Urothelium cell line (cell line): Measurements from ENCODE around the gene TTC7B.

ENCODE experiments used
- DNase-seq: peaks from one replicate; pipeline ENCODE4 v3.0.0; 2011; ENCODE audit warnings: low spot score, mixed read lengths
- FAIRE-seq: peaks from 2 replicates; lab custom pipeline; 2011; peaks lifted over from hg19 to GRCh38; lab: Jason Lieb, UNC

The TTC7B gene

DNA sequence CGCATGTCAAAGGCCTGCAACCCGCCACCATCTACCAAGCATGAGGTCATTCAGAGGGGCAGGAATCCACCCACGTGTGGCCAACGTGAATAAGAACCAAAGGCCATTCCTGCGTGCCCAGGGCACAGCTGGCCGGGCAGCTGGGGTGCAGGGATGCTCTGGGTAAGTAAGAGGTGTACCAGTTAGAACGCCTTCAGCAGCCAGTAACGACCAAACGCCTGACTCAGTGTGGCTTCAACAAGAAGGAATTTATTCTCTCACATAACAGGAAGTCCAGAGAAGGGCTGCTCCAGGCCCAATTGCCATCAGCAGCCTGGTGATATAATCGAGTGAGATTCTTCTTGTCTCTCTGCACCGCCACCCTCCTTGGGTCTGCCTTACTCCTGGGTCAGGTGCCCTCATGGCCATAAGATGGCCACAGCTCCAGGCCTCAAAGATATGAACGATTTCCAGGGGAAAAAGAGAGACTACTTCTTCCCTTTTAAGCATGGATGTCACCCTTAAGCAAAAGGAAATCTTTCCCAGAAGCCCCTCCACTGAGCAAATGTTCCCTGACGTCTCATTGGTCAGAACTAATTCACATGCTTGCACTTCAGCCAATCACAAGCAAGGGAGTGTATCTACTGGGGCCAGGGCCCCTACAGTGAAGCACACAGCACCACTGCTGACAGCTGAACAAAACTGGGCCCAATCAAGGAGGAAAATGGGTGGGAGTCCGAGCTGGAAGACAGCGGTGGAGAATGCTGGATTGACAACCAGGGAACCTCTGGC, 7.3 kb downstream of the TTC7B start:
- FAIRE-seq, result no peak

DNA sequence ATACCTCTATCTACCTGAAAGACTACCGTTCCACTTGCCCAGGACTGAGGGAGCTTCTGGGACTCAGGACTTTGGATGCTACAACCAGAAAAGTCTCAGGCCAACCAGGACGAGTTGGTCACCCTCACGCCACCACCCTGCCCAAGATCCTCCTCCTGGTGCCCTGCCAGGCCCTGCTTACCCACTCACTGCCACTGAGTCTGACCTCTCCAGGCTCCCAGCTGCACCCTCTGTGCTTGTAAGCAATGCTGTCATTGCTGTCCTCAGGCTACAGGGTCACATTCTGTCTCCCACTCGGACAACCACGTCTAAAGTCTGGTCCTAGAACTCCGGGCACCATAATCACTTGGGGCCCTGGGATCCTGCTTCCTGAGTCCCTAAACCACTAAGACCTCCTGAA, 9.2 kb downstream of the TTC7B start:
- no peak for FAIRE-seq
- no peak for DNase-seq

More for the DNA sequence above, 7.3 kb downstream of the TTC7B start:
- no peak for DNase-seq

DNA sequence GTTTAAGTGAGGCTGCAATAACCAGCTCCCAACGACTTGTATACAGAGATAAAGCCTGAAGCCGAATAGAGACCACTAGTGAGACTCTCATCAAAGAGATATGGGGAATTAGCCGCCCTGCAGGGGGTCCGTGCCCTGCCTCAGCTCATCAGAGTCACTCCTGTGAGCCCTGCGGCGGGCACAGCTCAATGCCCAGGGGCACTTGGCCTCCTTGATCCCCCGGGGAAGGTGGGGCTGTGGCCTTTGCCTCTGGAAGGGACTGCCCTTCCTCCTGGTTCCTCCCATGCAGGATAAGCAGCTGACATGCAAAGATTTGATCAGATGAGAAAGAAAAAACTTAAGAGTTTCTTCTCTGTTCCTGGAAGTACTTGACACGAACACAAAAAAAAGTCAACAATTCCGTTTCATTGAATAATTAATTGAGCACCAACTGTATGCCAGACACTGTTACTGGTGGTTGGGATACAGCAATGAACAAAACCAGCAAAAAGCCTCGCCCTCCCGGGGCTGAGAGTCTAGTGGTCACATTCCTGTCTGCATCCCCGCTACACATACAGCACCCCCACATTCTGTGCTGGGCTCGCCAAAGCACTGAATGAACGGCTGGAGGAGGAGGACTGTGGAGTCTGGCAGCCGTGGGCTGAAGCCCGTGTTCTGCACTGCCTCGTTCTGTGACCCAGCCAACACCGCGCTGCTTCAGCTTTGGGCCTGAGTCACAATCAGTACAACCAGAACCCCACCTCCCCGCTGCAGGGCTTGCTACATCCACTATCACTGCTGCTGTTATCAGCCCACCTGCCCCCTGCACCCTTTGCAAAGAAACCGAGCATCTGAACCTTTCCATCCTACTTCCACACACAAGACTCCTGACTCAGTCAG, 10.3 kb downstream of the TTC7B start:
- no peak for DNase-seq
- no peak for FAIRE-seq

DNA sequence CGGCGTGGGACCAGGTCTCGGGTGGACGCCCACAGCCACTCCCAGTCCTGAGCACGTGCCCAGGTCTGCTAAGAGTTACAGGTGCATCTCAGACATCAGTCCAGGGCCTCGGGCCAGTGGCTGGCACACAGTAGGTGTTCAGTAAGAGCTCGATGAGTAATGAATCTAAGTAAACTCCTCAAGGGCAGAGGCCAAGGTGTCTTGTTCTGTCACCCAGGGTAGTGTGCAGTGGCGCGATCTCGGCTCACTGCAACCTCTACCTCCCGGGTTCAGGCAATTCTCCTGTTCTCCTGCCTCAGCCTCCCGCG, 11.2 kb downstream of the TTC7B start:
- FAIRE-seq (no peak), DNase-seq (no peak)

DNA sequence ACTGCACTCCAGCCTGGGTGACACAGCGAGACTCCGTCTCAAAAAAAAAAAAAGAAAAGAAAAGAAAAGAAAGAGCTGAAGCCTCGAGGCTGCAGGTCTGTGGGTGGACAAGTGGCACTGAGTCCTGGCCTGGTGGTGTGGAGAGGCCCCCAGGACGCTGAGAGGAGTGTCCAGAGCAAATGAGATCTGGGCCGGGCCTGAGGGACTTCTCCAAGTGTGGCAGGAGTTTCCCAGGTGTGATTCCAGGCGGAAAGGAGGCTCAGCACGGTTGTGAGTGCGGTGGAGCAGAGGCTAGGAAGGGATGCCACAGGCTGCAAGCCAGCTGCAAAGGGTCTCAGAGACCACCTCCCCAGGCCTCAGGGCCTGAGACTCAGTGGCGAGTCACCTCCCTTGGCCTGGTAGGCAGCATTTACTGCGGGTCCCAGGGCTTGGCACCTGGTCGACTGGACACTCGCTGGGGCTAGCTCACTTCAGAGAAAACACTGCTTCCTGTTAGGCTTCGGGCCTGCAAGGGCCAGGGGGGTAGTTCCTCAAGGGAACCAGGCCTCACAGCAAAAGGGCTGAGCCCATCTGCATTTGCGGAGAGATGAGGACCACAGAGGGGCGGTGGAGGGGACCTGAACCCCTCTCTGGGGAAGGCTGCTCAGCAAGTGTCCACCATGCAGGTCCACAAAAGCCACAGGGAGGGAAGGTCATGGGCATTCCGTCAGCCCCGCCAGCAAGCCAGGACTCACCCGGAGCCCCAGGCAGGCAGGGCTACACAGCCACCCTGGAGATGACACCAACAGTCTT, 11.7 kb downstream of the TTC7B start:
- DNase-seq (no peak), FAIRE-seq (no peak)

DNA sequence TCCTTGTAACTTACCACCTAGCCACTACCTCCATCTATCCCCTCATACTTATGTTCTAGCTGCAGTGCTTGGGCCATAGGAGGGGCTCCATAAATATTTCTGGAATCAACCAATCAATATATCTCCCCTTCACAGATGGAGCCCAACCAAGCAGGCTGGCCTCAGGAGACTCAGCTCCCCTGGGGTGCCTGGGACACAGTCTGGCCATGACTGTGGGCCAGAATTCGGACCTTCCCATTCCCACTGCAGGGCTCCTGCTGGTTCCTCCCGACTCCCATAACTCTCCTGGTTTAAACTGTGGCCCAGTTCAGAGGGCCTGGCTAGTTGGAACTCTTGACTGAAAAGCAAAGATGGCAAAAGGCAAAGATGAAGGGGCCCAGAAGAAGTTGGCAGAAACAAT, 13.0 kb downstream of the TTC7B start:
- FAIRE-seq (no peak), DNase-seq (no peak)

DNA sequence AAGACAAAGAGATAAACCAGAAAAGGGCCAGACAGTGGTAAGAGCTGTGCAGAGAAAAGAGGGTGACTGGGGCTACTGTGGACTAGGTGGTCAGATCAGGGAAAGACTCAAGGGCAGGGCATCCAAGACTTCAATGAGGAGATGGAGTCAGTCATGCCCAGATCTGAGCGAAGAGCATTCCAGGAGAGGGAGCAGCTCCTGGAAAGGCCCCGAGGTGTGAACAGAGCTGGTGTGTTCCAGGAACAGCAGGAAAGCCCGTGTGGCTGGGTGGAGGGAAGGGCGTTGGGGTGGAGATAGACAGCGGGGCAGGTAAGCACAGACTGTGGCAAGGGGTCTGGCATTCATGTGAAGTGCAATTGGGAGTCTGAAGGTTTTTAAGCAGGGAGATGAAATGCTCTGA, 16.8 kb downstream of the TTC7B start:
- no peak for DNase-seq
- FAIRE-seq, result no peak

DNA sequence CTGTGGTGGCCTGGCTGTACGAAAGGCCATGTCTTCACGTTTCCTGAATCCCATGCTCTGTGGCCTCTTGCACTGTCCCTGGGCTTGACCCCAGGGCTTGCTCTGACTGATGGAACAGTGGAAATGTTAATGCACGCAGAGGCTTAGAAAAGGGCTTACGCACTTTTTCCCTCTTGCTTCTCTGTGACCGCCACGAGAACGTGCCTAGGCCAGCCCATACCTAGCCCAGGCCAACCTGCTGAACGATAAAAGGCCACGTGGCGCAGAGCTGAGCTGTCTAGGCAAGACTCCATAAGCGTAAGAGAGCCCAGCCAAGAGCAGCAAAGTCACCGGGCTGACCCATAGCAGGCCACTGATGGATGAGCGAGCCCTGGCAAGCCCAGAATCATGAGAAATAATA, 18.3 kb downstream of the TTC7B start:
- FAIRE-seq (no peak), DNase-seq (no peak)

DNA sequence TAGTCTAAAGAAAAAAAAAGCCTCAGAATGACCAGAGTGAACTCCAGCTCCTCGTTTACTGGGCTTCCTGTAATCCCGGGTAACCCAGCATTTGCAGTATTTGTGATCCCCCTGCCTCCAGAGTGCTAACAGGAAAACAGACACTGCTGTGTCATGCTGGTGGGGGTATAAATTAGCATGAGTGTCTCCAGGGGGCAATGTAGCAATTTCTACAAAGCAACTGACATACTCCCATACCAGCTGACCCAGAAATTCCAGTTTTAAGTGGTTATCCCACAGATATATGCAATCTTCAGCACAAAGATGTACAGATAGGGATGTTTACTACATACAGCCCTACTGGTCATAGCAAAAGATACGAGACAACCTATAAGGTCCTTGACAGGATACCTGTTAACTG, 18.8 kb downstream of the TTC7B start:
- DNase-seq (no peak), FAIRE-seq (no peak)

DNA sequence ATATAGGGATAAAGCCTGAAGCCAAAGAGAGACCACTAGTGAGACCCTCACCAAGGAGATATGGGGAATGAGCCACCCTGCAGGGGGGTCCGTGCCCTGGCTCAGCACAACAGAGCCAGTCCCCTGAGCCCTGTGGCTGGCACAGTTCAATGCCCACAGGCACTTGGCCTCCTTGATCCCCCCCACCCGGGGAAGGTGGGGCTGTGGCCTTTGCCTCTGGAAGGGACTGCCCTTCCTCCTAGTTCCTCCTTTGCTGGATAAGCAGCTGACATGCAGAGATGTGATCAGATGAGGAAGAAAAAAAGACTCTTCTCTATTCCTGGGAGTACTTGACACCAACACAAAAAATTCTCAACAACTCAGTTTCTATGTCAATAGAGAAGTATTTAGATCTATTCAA, 19.9 kb downstream of the TTC7B start:
- FAIRE-seq (no peak), DNase-seq (no peak)

DNA sequence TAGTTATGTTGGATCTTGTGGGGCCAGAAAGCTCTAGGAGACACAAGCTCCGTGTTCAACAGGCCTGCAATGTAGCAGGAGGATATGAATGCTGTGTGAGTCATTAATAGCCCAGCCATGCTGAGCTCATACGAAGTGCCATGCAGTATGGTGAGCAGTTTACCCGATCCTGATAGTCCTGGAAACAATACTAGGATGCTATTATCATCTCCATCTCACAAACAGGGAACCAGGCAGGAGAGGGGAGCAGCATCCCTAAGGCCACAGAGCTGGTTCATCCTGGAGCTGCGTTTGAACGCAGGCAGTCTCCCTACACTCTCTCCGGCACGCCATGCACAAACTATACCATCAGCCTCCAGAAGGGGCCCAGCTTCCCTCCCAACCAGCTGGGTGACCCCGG, 20.5 kb downstream of the TTC7B start:
- peak; percentile 23 for DNase-seq
- no peak for FAIRE-seq

DNA sequence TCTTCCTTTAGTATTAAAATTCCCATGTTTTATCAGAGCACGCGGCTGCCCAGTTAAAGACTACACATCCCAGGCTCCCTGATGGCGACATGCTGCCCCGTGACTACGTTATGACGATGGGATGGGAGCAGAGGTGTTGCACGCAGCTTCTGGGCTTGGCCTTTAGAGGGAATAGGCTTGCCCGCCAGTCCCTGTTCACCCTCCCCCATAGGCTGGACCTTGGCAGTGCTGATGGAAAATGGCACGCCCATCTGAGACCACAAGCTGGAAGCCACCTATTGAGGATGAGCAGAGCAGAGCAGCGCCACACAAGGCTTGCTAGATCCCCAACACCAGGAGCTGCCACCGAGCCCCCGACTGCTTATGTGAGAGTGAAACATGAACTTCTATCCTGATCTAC, 24.7 kb downstream of the TTC7B start:
- no peak for FAIRE-seq
- no peak for DNase-seq

DNA sequence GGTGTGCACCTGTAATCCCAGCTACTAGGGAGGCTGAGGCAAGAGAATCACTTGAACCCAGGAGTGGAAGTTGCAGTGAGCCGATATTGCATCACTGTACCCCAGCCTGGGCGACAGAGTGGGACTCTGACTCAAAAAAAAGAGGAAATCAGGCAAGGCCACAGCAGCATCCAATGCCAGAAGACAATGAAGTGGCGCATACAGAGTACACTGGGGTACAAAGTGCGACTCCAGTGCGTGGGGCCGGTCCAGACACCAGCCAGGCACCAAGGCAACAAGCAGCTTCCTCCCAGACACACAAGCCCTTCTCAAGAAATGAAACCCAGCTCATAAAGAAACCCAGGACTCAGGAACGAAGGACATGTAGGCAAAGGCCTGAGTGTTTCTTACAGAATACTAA, 28.2 kb downstream of the TTC7B start:
- FAIRE-seq, result no peak

DNA sequence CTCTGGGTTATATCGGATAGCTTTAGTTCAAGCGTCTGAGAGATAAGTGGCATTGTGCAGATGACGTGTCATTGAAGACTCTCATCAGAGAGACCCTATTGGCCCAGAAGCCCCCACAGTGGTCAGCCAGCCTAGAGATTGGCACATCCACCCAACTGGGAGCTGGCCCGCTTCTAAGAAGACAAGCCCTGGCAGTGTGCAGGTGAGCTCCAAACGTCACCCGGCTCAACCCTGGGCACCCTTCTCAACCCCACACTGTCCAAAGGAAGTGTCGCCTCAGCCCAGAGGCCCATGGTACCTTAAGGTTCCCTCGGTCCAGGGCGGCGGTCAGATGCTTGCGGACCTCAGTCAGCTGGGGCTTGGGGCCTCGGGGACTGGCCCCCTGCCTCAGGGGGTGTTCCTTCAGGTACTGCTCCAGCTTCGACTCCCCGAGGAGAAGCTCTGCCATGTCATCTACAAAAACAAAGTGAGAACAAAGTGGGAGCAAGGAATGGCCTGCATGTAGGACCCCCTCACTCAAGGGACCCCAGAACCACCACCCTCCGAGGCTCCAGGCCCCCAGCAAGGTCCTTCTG, 30.3 kb downstream of the TTC7B start:
- DNase-seq, result no peak
- FAIRE-seq, result no peak

More for the DNA sequence above, 28.2 kb downstream of the TTC7B start:
- DNase-seq, result no peak

DNA sequence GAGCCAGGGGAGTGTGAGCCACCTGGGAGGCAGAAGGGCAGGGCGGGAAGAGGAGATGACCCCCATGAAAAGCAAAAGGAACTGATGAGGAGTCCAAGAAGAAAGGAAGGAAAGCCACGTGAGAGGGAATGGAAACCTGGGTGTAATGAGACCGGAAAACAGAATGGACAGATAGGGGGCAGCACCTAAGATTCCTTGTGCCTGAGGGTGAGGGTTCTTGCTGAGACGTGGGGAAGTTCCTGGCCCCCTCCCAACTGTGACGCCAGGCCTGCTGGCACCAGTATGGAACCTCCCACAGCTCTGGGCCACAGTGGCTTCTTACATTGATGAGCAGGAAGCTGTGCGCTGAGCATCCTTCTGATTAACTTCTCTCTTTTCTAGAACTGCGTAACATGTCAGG, 30.8 kb downstream of the TTC7B start:
- no peak for DNase-seq

DNA sequence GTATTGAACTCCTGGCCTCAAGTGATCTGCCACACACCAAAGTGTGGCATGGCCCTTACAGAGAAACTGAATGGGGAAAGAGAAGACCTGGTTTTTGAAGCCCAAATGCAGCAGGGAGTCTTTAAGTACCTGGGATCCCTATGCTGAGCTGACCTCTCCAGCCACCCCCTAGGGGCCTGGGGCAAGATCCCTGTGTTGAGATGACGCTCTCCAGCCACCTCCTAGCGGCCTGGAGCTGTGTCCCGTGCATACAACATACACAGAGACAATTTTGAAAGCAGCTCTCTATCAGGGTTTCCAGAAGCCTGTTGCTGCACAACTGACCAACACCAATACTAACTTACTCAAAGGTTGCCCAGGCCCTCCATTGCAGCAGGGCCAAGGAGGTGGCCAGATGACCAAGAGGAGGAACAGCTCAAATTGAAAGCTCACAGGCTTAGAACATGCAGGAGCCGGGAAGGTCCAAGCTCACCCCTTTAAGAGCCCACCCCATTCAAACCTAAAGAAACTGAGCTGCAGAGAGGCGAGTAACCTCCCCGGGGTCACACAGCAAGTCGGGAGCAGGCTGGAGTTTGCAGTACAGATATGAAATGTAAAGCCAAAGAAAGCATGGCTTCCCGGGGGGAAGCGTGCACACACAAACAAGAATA, 31.5 kb downstream of the TTC7B start:
- FAIRE-seq, result no peak
- no peak for DNase-seq

More for the DNA sequence above, 30.8 kb downstream of the TTC7B start:
- no peak for FAIRE-seq

DNA sequence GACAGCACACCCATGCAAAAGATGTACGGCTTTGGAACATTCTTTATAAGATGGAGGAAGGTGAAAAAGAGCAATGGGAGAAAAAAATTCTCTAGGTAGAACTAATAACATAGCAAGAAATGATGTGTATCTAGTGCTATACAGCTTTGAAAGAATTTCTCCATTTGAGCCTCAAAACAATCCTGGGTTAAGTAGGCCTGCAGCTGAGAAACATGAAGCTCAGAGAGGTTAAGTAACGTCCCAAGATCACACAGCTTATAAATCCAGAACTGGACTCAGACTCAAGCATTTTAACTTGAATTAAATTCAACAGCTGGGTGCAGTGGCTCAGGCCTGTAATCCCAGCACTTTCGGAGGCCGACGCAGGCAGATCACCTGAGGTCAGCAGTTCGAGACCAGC, 32.9 kb downstream of the TTC7B start:
- FAIRE-seq (no peak), DNase-seq (no peak)

DNA sequence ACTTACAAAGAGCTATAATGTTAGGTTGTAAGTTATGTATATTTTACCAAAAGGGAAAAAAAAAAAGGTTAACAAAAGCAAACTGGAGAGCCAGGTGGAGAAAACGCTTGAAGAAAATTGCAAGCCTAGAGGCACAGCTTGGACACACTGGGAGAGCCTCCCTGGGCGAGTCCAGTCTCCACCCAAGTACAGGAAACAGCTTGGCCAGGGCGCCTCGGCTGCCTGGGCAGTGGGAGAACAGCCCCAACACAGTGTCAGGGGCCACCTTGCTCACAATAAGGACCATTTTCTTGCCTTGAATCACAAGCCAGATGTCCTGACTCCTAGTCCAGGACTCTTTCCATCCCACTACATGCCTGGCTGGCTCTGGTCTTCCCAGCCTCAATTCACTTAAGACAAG, 33.3 kb downstream of the TTC7B start:
- no peak for DNase-seq
- no peak for FAIRE-seq

DNA sequence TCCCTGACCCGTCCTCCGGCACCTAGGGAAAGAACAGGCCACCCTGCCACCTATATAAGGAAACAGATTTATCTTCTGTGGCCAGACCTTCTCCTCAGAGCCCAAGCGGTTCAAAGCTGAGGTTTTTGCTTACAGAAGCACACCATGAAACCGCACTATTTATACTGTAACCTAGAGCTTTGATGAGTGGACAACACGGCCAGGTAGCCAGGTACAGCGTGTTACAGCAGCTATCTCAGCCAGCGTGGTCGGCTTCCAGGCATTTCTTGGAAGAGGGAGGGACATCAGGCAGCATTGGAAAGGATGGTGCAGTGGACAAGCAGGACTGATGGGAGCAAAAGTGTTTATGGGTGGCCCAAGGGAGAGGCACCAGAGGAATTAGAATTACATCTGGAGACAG, 34.4 kb downstream of the TTC7B start:
- FAIRE-seq (no peak), DNase-seq (no peak)

DNA sequence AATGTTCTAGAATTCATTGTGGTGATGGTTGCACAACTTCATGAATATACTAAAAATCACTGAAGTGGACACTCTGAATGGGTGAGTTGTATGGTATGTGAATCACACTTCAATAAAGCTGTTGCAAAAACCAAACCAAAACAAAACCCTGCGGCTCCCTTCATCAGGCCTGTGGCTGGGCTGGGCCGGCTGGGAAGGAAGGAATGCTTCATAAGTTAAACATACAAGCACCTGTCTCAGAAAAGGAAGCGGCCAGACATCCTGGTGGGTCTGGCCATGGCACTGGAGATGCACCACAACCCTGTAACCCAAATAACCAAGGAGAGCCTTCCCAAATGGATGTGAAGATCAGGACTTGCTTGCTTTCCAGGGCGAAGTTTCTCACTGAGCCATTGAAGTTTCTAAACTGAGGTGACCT, 34.9 kb downstream of the TTC7B start:
- DNase-seq, result no peak
- no peak for FAIRE-seq

DNA sequence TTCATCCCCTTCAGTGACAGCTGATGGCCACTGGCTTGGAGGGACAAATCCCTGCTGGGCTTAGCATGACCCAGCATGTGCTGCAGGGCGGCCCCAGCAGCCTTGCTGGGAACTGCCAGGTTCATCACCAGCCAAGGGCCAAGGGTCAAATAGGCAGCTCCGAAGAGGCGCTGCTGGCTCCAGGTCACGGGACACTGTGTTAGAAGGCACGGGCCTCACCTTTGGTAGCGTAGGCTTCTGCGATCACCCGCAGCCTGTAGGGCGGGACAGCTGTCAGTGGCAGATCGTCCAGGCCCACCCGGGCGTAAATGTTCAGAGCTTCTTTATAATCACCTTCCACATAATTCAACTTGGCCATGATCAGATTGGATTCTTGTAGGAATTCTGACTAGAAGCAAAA, 35.7 kb downstream of the TTC7B start:
- FAIRE-seq (no peak), DNase-seq (no peak)
